ENCODE results near the gene BBS9. TPM values are rescaled to one million over a fixed set of nuclear protein-coding genes. Genes with fewer than 3 reads are reported as not detected.

BBS9 gene
- total RNA-seq, 2 experiments from 2014 or later = 16.0 to 20.4 TPM

GRCh38 chr7:33298848-33299247, 169.5 kb downstream of the BBS9 start:
- intact Hi-C loops (cut with DNase I, micrococcal nuclease) = no loop called here
- Histone ChIP-seq H3K4me1 (ENCODE audit: insufficient read depth, low read length) (no peaks in the 10 kb centered on the region), H3K9me3 (ENCODE audit: control insufficient read depth in 1 of 2, insufficient read depth in 1 of 2, low read length in 2 of 2) (peaks cover 5 to 23% of the 10 kb centered on the region in 2 experiments), H3K4me3 (ENCODE audit: low read length) (no peak overlapping the region), H3K36me3 (ENCODE audit: insufficient read depth, low read length) (no peaks in the 10 kb centered on the region), H3K27me3 (ENCODE audit: control insufficient read depth in 1 of 2, insufficient read depth in 2 of 2, low read length in 2 of 2) (no peaks in the 10 kb centered on the region), H3K27ac (ENCODE audit: low read depth in 1 of 2, low read length in 2 of 2) (no peak overlapping the region)
- Mint-ChIP-seq H3K9me3 (peaks cover 22% of the 10 kb centered on the region), H3K4me3 (no peak overlapping the region), H3K36me3 (ENCODE audit: low read depth) (peaks cover 77% of the 10 kb centered on the region), H3K4me1 (ENCODE audit: low read depth) (no peaks in the 10 kb centered on the region), H3K27me3 (no peaks in the 10 kb centered on the region), H3K27ac (no peak overlapping the region)
- TF ChIP-seq CTCF (IDR thresholded peaks at IDR 0.05) = no peak
- POLR2A ChIA-PET = no interaction called here
- ATAC-seq (ENCODE audit: poor library complexity) (no peak), DNase-seq (no peak)
- CTCF ChIA-PET = interaction anchor here (1.9 kb wide), 1 partner anchor 63 kb away, joined by 3 read pairs; no protein-coding TSS in a partner anchor

- intact Hi-C loops (cut with DNase I, micrococcal nuclease) = no loop called here
- DNase-seq = no peak
- Mint-ChIP-seq H3K27ac (no peak overlapping the region), H3K4me3 (no peak overlapping the region), H3K4me1 (ENCODE audit: low read depth) (no peaks in the 10 kb centered on the region), H3K36me3 (ENCODE audit: low read depth) (peaks cover 74% of the 10 kb centered on the region), H3K27me3 (no peaks in the 10 kb centered on the region), H3K9me3 (peaks cover 22% of the 10 kb centered on the region)
- no peak for TF ChIP-seq CTCF (IDR thresholded peaks at IDR 0.05)
- no peaks in the 10 kb centered on the region for H3K4me1 ChIP-seq (ENCODE audit: insufficient read depth, low read length)
- no peaks in the 10 kb centered on the region for H3K27me3 ChIP-seq (ENCODE audit: control insufficient read depth in 1 of 2, insufficient read depth in 2 of 2, low read length in 2 of 2)
- POLR2A ChIA-PET = no interaction called here
- CTCF ChIA-PET = interaction anchor here (1.9 kb wide), 1 partner anchor 64 kb away, joined by 3 read pairs; no protein-coding TSS in a partner anchor
- H3K4me3 ChIP-seq (ENCODE audit: low read length) = no peak overlapping the region
- no peak for ATAC-seq (ENCODE audit: poor library complexity)
- H3K36me3 ChIP-seq (ENCODE audit: insufficient read depth, low read length) = no peaks in the 10 kb centered on the region
- H3K9me3 ChIP-seq (ENCODE audit: control insufficient read depth in 1 of 2, insufficient read depth in 1 of 2, low read length in 2 of 2) = peaks cover 10 to 23% of the 10 kb centered on the region in 2 experiments
- H3K27ac ChIP-seq (ENCODE audit: low read depth in 1 of 2, low read length in 2 of 2) = no peak overlapping the region
These were observed 170.1 kb downstream of the BBS9 start for GRCh38 chr7:33299425-33299824.

GRCh38 chr7:33300131-33300530, 170.8 kb downstream of the BBS9 start:
- Mint-ChIP-seq H3K27ac (no peak overlapping the region), H3K4me3 (no peak overlapping the region), H3K4me1 (ENCODE audit: low read depth) (no peaks in the 10 kb centered on the region), H3K36me3 (ENCODE audit: low read depth) (peaks cover 81% of the 10 kb centered on the region), H3K9me3 (peaks cover 22% of the 10 kb centered on the region), H3K27me3 (no peaks in the 10 kb centered on the region)
- Histone ChIP-seq H3K36me3 (ENCODE audit: insufficient read depth, low read length) (no peaks in the 10 kb centered on the region), H3K4me3 (ENCODE audit: low read length) (no peak overlapping the region), H3K9me3 (ENCODE audit: control insufficient read depth in 1 of 2, insufficient read depth in 1 of 2, low read length in 2 of 2) (peaks cover 11 to 23% of the 10 kb centered on the region in 2 experiments), H3K27me3 (ENCODE audit: control insufficient read depth in 1 of 2, insufficient read depth in 2 of 2, low read length in 2 of 2) (no peaks in the 10 kb centered on the region), H3K27ac (ENCODE audit: low read depth in 1 of 2, low read length in 2 of 2) (no peak overlapping the region), H3K4me1 (ENCODE audit: insufficient read depth, low read length) (no peaks in the 10 kb centered on the region)
- ChIA-PET POLR2A (no interaction called here), CTCF (no interaction called here)
- ATAC-seq (ENCODE audit: poor library complexity) (no peak), DNase-seq (no peak)
- no peak for TF ChIP-seq CTCF (IDR thresholded peaks at IDR 0.05)
- intact Hi-C loops (cut with DNase I, micrococcal nuclease) = no loop called here
